ENCODE results near the gene BCOR.

DNA sequence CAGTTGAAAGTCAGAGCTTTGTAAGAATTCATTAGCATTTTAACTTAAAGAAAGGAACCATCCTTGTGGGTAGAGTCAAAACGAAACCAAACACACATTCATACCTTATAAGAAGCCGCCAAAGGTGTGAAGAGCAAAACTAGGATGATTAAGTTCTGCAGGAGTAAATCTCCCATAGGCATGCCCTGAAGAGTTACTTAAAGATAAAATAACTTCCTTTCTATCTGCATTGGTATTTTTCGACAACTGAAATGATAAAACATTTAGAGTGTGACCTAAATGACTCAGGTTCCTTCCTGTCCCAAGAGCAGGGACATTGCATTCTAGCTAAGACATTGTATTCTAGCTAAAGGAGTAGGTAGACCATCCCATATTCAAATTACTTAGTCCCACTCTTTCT lies 75.3 kb downstream of the BCOR start:
- no peak for TF ChIP-seq MAX (IDR thresholded peaks at IDR 0.05)
- TF ChIP-seq, protein P1, sequence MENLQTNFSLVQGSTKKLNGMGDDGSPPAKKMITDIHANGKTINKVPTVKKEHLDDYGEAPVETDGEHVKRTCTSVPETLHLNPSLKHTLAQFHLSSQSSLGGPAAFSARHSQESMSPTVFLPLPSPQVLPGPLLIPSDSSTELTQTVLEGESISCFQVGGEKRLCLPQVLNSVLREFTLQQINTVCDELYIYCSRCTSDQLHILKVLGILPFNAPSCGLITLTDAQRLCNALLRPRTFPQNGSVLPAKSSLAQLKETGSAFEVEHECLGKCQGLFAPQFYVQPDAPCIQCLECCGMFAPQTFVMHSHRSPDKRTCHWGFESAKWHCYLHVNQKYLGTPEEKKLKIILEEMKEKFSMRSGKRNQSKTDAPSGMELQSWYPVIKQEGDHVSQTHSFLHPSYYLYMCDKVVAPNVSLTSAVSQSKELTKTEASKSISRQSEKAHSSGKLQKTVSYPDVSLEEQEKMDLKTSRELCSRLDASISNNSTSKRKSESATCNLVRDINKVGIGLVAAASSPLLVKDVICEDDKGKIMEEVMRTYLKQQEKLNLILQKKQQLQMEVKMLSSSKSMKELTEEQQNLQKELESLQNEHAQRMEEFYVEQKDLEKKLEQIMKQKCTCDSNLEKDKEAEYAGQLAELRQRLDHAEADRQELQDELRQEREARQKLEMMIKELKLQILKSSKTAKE (CRISPR knock-in tag; IDR thresholded peaks at IDR 0.05; ENCODE audit: borderline replicate concordance) = no peak
- TF ChIP-seq SMC3 (IDR thresholded peaks at IDR 0.05; ENCODE audit: low read length) = no peak
- no peak for TF ChIP-seq KDM1A (CRISPR knock-in tag; IDR thresholded peaks at IDR 0.05)
- TF ChIP-seq, protein P2, sequence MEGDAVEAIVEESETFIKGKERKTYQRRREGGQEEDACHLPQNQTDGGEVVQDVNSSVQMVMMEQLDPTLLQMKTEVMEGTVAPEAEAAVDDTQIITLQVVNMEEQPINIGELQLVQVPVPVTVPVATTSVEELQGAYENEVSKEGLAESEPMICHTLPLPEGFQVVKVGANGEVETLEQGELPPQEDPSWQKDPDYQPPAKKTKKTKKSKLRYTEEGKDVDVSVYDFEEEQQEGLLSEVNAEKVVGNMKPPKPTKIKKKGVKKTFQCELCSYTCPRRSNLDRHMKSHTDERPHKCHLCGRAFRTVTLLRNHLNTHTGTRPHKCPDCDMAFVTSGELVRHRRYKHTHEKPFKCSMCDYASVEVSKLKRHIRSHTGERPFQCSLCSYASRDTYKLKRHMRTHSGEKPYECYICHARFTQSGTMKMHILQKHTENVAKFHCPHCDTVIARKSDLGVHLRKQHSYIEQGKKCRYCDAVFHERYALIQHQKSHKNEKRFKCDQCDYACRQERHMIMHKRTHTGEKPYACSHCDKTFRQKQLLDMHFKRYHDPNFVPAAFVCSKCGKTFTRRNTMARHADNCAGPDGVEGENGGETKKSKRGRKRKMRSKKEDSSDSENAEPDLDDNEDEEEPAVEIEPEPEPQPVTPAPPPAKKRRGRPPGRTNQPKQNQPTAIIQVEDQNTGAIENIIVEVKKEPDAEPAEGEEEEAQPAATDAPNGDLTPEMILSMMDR (CRISPR knock-in tag; IDR thresholded peaks at IDR 0.05) = no peak
- TF ChIP-seq ZKSCAN5 (CRISPR knock-in tag; IDR thresholded peaks at IDR 0.05) = no peak
- TF ChIP-seq, protein P3, sequence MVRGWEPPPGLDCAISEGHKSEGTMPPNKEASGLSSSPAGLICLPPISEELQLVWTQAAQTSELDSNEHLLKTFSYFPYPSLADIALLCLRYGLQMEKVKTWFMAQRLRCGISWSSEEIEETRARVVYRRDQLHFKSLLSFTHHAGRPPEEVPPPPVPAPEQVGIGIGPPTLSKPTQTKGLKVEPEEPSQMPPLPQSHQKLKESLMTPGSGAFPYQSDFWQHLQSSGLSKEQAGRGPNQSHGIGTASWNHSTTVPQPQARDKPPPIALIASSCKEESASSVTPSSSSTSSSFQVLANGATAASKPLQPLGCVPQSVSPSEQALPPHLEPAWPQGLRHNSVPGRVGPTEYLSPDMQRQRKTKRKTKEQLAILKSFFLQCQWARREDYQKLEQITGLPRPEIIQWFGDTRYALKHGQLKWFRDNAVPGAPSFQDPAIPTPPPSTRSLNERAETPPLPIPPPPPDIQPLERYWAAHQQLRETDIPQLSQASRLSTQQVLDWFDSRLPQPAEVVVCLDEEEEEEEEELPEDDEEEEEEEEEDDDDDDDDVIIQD (CRISPR knock-in tag; IDR thresholded peaks at IDR 0.05; ENCODE audit: low read depth) = no peak
- TF ChIP-seq EZH2 (conservative IDR thresholded peaks at IDR 0.05; ENCODE audit: low read depth, low read length) = no peak
- TF ChIP-seq ZNF10 (CRISPR knock-in tag; IDR thresholded peaks at IDR 0.05; ENCODE audit: borderline replicate concordance, low read depth) = no peak
- TF ChIP-seq HDAC6 (IDR thresholded peaks at IDR 0.05; ENCODE audit: low read depth, low read length) = no peak
- TF ChIP-seq POLR2A (IDR thresholded peaks at IDR 0.05; ENCODE audit: insufficient read depth in 1 of 2, low read depth in 2 of 2, low read length in 2 of 2) = no peak
- no peak for TF ChIP-seq HDAC2 (CRISPR knock-in tag; IDR thresholded peaks at IDR 0.05)
- TF ChIP-seq ZBTB20 (CRISPR knock-in tag; IDR thresholded peaks at IDR 0.05; ENCODE audit: borderline replicate concordance, low read depth) = no peak
- no peak for TF ChIP-seq JARID2 (CRISPR knock-in tag; IDR thresholded peaks at IDR 0.05; ENCODE audit: insufficient replicate concordance)
